DND-41 (cell line): ENCODE data around the gene SCML2.
"Not testable (repeated sequence)": the region's sequence is repeated elsewhere in the genome, so short reads cannot be mapped to it uniquely, and the experiment has no call there.

Experiments
- ATAC-seq: fragments of 200-7000 bp; cut with Tn5 transposase; 3 replicates; pipeline ENCODE4 v1.9.1; 2021; ENCODE audit warnings: low read depth; ENCODE audit not compliant: insufficient read depth
- DNase-seq: peaks from one replicate; pipeline ENCODE4 v3.0.0-alpha.2; 2020
- H2AFZ ChIP-seq: 2 replicates; pipeline ENCODE4 v1.6.0; 2012; ENCODE audit warnings: low read depth, low read length
- H3K27ac ChIP-seq: 2 replicates; pipeline ENCODE4 v1.5.1; 2012; ENCODE audit warnings: low read length, inconsistent platforms
- H3K27me3 ChIP-seq: fragments of 200-600 bp; sonication (generic); 2 replicates; pipeline ENCODE4 v1.6.0; 2012; ENCODE audit warnings: low read length, mild to moderate bottlenecking, inconsistent platforms; ENCODE audit not compliant: insufficient read depth, poor library complexity
- H3K36me3 ChIP-seq: 2 replicates; pipeline ENCODE4 v1.5.1; 2012; ENCODE audit warnings: low read length, inconsistent platforms; ENCODE audit not compliant: insufficient read depth
- H3K4me1 ChIP-seq: 2 replicates; pipeline ENCODE4 v1.5.1; 2012; ENCODE audit warnings: mild to moderate bottlenecking, low read length; ENCODE audit not compliant: insufficient read depth
- H3K4me2 ChIP-seq: 2 replicates; pipeline ENCODE4 v1.6.0; 2012; ENCODE audit warnings: mild to moderate bottlenecking, moderate library complexity, low read length, inconsistent platforms; ENCODE audit not compliant: insufficient read depth
- H3K4me3 ChIP-seq, 2 experiments: fragments of 200-600 bp in 1 of 2; shearing (Covaris generic) in 1 of 2; 2 replicates each; pipeline ENCODE4 v1.5.1; 2012 to 2016; ENCODE audit warnings: inconsistent platforms in 2 of 2, low read length in 2 of 2, mild to moderate bottlenecking in 2 of 2, low read depth in 1 of 2, moderate library complexity in 1 of 2
- H3K79me2 ChIP-seq: 2 replicates; pipeline ENCODE4 v1.6.0; 2012; ENCODE audit warnings: low read length, inconsistent platforms; ENCODE audit not compliant: insufficient read depth
- H3K9ac ChIP-seq: 2 replicates; pipeline ENCODE4 v1.6.0; 2012; ENCODE audit warnings: low read depth, mild to moderate bottlenecking, inconsistent platforms, low read length, moderate library complexity
- H3K9me3 ChIP-seq: 2 replicates; pipeline ENCODE4 v1.5.1; 2012; ENCODE audit warnings: low read length, moderate library complexity, mild to moderate bottlenecking, inconsistent platforms; ENCODE audit not compliant: insufficient read depth, severe bottlenecking
- H4K20me1 ChIP-seq: 2 replicates; pipeline ENCODE4 v1.6.0; 2012; ENCODE audit warnings: low read length; ENCODE audit not compliant: insufficient read depth
- EZH2 ChIP-seq: IDR thresholded peaks from 3 replicates; pipeline ENCODE4 v1.6.1; 2012; ENCODE audit warnings: borderline replicate concordance, low read depth, mild to moderate bottlenecking, moderate library complexity, low read length, inconsistent platforms; ENCODE audit not compliant: severe bottlenecking
- TF ChIP-seq, protein P1 (sequence below): IDR thresholded peaks from 2 replicates; pipeline ENCODE4 v1.5.1; 2012; ENCODE audit warnings: borderline replicate concordance, low read length, moderate library complexity, mild to moderate bottlenecking; ENCODE audit not compliant: poor library complexity, severe bottlenecking; ENCODE audit errors: extremely low read depth

The SCML2 gene

DNA sequence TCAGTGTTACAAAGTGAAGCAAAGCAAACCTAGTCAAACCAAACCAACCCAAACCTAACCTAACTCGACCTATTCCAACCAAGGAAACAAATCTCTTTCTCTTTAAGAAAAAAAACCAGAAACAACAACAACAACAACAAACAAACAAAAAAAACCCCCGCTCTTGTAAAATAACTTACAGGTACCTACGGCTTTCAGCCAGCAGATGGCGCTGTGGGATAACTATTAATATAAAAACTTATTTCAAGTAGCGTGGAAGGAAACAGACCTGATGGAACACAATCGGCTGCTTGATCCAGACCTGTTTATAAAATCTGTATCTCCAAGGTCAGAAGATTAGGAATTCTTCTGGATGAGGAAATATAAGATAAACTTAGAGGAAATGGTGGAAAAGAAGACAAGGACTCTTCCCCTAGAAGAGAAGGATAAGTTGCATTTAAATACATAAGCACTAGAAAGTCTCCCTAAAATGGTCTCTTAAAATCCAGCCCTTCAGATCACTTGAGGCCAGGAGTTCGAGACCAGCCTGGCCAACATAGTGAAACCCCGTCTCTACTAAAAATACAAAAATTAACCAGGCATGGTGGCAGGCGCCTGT is 36.6 kb upstream of the SCML2 start:
- Histone ChIP-seq H3K36me3 (no peaks in the 10 kb centered on the region), H3K4me1 (no peaks in the 10 kb centered on the region), H2AFZ (no peak overlapping the region), H3K4me3 (no peak overlapping the region), H3K79me2 (no peaks in the 10 kb centered on the region), H3K4me2 (no peak overlapping the region), H3K27me3 (no peaks in the 10 kb centered on the region), H3K9me3 (no peaks in the 10 kb centered on the region), H3K27ac (no peak overlapping the region), H3K9ac (no peak overlapping the region), H4K20me1 (no peaks in the 10 kb centered on the region)
- no peak for TF ChIP-seq EZH2
- TF ChIP-seq, protein P1, sequence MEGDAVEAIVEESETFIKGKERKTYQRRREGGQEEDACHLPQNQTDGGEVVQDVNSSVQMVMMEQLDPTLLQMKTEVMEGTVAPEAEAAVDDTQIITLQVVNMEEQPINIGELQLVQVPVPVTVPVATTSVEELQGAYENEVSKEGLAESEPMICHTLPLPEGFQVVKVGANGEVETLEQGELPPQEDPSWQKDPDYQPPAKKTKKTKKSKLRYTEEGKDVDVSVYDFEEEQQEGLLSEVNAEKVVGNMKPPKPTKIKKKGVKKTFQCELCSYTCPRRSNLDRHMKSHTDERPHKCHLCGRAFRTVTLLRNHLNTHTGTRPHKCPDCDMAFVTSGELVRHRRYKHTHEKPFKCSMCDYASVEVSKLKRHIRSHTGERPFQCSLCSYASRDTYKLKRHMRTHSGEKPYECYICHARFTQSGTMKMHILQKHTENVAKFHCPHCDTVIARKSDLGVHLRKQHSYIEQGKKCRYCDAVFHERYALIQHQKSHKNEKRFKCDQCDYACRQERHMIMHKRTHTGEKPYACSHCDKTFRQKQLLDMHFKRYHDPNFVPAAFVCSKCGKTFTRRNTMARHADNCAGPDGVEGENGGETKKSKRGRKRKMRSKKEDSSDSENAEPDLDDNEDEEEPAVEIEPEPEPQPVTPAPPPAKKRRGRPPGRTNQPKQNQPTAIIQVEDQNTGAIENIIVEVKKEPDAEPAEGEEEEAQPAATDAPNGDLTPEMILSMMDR = peak; percentile 72
- peak; percentile 33; the same call in 1 of the 3 replicates for ATAC-seq
- peak; percentile 45 for DNase-seq

GRCh38 chrX:18389966-18390365 is 35.5 kb upstream of the SCML2 start:
- H3K4me1 ChIP-seq = no peaks in the 10 kb centered on the region
- H3K9me3 ChIP-seq = no peaks in the 10 kb centered on the region
- H3K36me3 ChIP-seq = no peaks in the 10 kb centered on the region
- H4K20me1 ChIP-seq = no peaks in the 10 kb centered on the region
- H3K9ac ChIP-seq = no peak overlapping the region
- no peak overlapping the region for H3K4me2 ChIP-seq
- H3K79me2 ChIP-seq = no peaks in the 10 kb centered on the region
- ATAC-seq (no peak), DNase-seq (no peak)
- TF ChIP-seq EZH2 = no peak
- TF ChIP-seq, protein P1 = peak; percentile 28
- no peak overlapping the region for H3K27ac ChIP-seq
- H3K27me3 ChIP-seq = no peaks in the 10 kb centered on the region
- no peak overlapping the region for H3K4me3 ChIP-seq
- H2AFZ ChIP-seq = no peak overlapping the region

GRCh38 chrX:18377796-18378195 is 23.3 kb upstream of the SCML2 start:
- Histone ChIP-seq H3K4me3 (no peak overlapping the region), H2AFZ (no peak overlapping the region), H3K4me1 (no peaks in the 10 kb centered on the region), H3K9me3 (no peaks in the 10 kb centered on the region), H3K9ac (no peak overlapping the region), H3K4me2 (no peak overlapping the region), H3K36me3 (no peaks in the 10 kb centered on the region), H3K27ac (no peak overlapping the region), H3K79me2 (no peaks in the 10 kb centered on the region), H4K20me1 (no peaks in the 10 kb centered on the region), H3K27me3 (no peaks in the 10 kb centered on the region)
- DNase-seq = peak; percentile 13
- peak; percentile 56; the same call in 2 of the 3 replicates for ATAC-seq
- TF ChIP-seq, protein P1 = peak; percentile 60
- TF ChIP-seq EZH2 = no peak

- DNase-seq = not testable (repeated sequence)
Measured at GRCh38 chrX:18375131-18375805, 20.8 kb upstream of the SCML2 start.

GRCh38 chrX:18369096-18369495 is 14.6 kb upstream of the SCML2 start:
- not testable (repeated sequence) for H3K27ac ChIP-seq, H3K4me1 ChIP-seq, ATAC-seq, H2AFZ ChIP-seq, H3K9me3 ChIP-seq, H3K4me3 ChIP-seq, H4K20me1 ChIP-seq, H3K4me2 ChIP-seq, H3K36me3 ChIP-seq, DNase-seq, H3K79me2 ChIP-seq, H3K9ac ChIP-seq, H3K27me3 ChIP-seq

More at GRCh38 chrX:18375131-18375805, 20.8 kb upstream of the SCML2 start:
- not testable (repeated sequence) for H2AFZ ChIP-seq, H3K79me2 ChIP-seq, H3K36me3 ChIP-seq, H3K9me3 ChIP-seq, H3K4me1 ChIP-seq, H3K27me3 ChIP-seq, H3K4me2 ChIP-seq, H4K20me1 ChIP-seq, H3K9ac ChIP-seq, ATAC-seq, H3K27ac ChIP-seq, H3K4me3 ChIP-seq
